Endothelial cell of umbilical vein (primary cell): Measurements from ENCODE around the gene GPHB5. TPM values are rescaled to one million over a fixed set of nuclear protein-coding genes. Genes with fewer than 3 reads are reported as not detected.

Experiments used
- BruUV-seq: library from RNA; stranded (reverse); fragments of 400-500 nt; replicated peaks from 2 replicates; lab custom pipeline; 2021; lab: Mats Ljungman, UMichigan
- CTCF ChIA-PET: fragments of 300-600, 350-600 bp; sonication (Branson Sonifier 250); formaldehyde crosslinking; loops from one replicate; lab custom pipeline; 2021; ENCODE audit warnings: antibody characterized with exemption, inconsistent platforms; lab: Charles Lee
- POLR2A ChIA-PET: fragments of 300-600, 350-600 bp; sonication (Branson Sonifier 250); formaldehyde crosslinking; loops from one replicate; lab custom pipeline; 2021; ENCODE audit warnings: antibody characterized with exemption, inconsistent platforms; lab: Charles Lee
- DNase-seq: peaks from one replicate; pipeline ENCODE4 v3.0.0-alpha.2; 2011; ENCODE audit warnings: low read depth, low spot score
- FAIRE-seq: peaks from 2 replicates; lab custom pipeline; 2011; peaks lifted over from hg19 to GRCh38; lab: Jason Lieb, UNC
- H2AFZ ChIP-seq: 2 replicates; pipeline ENCODE4 v1.6.0; 2012; ENCODE audit warnings: low read depth, low read length, control low read depth, inconsistent platforms
- H3K27ac ChIP-seq: 2 replicates; pipeline ENCODE4 v1.5.1; 2011; ENCODE audit warnings: low read depth, mild to moderate bottlenecking, control low read depth, low read length, moderate library complexity; ENCODE audit not compliant: insufficient read depth
- H3K27me3 ChIP-seq, 2 experiments: 2 replicates each; pipeline versions ENCODE4 v1.6.0 to v1.6.1; 2011; ENCODE audit warnings: low read length in 2 of 2, mixed read lengths in 1 of 2; ENCODE audit not compliant: control insufficient read depth in 2 of 2, insufficient read depth in 2 of 2
- H3K36me3 ChIP-seq, 2 experiments: 2 replicates in 1 of 2; 3 replicates in 1 of 2; pipeline ENCODE4 v1.5.1; 2011; ENCODE audit warnings: low read length in 2 of 2, mild to moderate bottlenecking in 1 of 2, moderate library complexity in 1 of 2; ENCODE audit not compliant: control insufficient read depth in 2 of 2, insufficient read depth in 2 of 2; ENCODE audit errors: extremely low read depth in 1 of 2
- H3K4me1 ChIP-seq: 3 replicates; pipeline ENCODE4 v1.5.1; 2011; ENCODE audit warnings: mild to moderate bottlenecking, low read length; ENCODE audit not compliant: control insufficient read depth, insufficient read depth; ENCODE audit errors: extremely low read depth
- H3K4me2 ChIP-seq: 2 replicates; pipeline ENCODE4 v1.6.1; 2011; ENCODE audit warnings: low read length, control low read depth, mixed read lengths; ENCODE audit not compliant: insufficient read depth
- H3K4me3 ChIP-seq, 3 experiments: fragments of 200-600 bp in 1 of 3; sonication (generic), shearing (Covaris generic) in 1 of 3; replicated peaks in 1 of 3; 2 replicates each; pipeline ENCODE4 v1.5.1; 2011 to 2016; ENCODE audit warnings: control low read depth in 3 of 3, low read length in 3 of 3, mild to moderate bottlenecking in 2 of 3, inconsistent platforms in 1 of 3, low read depth in 1 of 3, moderate library complexity in 1 of 3; ENCODE audit not compliant: insufficient read depth in 1 of 3
- H3K79me2 ChIP-seq: 2 replicates; pipeline ENCODE4 v1.6.0; 2012; ENCODE audit warnings: low read length, inconsistent platforms; ENCODE audit not compliant: control insufficient read depth, insufficient read depth
- H3K9ac ChIP-seq: replicated peaks from 2 replicates; pipeline ENCODE3; 2011; ENCODE audit warnings: low read length, control low read depth; ENCODE audit not compliant: insufficient read depth; ENCODE audit errors: extremely low read depth
- H3K9me1 ChIP-seq: replicated peaks from 3 replicates; pipeline ENCODE4 v1.6.0; 2011; ENCODE audit warnings: mild to moderate bottlenecking, low read length; ENCODE audit not compliant: control insufficient read depth, insufficient read depth; ENCODE audit errors: extremely low read depth
- H3K9me3 ChIP-seq: replicated peaks from 2 replicates; pipeline ENCODE4 v1.5.1; 2012; ENCODE audit warnings: low read length, inconsistent platforms; ENCODE audit not compliant: control insufficient read depth, insufficient read depth
- H4K20me1 ChIP-seq: replicated peaks from 2 replicates; pipeline ENCODE3; 2011; ENCODE audit warnings: mild to moderate bottlenecking, low read length; ENCODE audit not compliant: control insufficient read depth, insufficient read depth; ENCODE audit errors: extremely low read depth
- EZH2 ChIP-seq: IDR thresholded peaks from 2 replicates; pipeline ENCODE4 v1.6.1; 2012; ENCODE audit warnings: borderline replicate concordance, low read depth, mild to moderate bottlenecking, moderate library complexity, low read length, inconsistent platforms; ENCODE audit not compliant: severe bottlenecking
- GATA2 ChIP-seq: IDR thresholded peaks from 2 replicates; pipeline ENCODE4 v1.7.0; 2011; ENCODE audit warnings: low read depth, mild to moderate bottlenecking, moderate library complexity, mixed read lengths, low read length; ENCODE audit not compliant: insufficient read length, insufficient read depth
- JUN ChIP-seq: IDR thresholded peaks from 2 replicates; pipeline ENCODE4 v1.6.1; 2011; ENCODE audit warnings: borderline replicate concordance, low read depth; ENCODE audit not compliant: insufficient read length, insufficient read depth
- MYC ChIP-seq: IDR thresholded peaks from one replicate; pipeline ENCODE4 v1.6.1; 2011; ENCODE audit warnings: mild to moderate bottlenecking, low read depth, low read length
- POLR2A ChIP-seq: IDR thresholded peaks from 2 replicates; pipeline ENCODE4 v1.6.1; 2012; ENCODE audit warnings: low read depth, mild to moderate bottlenecking, control low read depth, low read length
- POLR2AphosphoS5 ChIP-seq: IDR thresholded peaks from 2 replicates; pipeline ENCODE4 v1.6.1; 2012; ENCODE audit warnings: low read depth, mild to moderate bottlenecking, control low read depth, low read length, moderate library complexity; ENCODE audit not compliant: insufficient read depth
- dilution Hi-C: fragments of 300-500 bp; cut with MboI; formaldehyde crosslinking; loops from one replicate; pipeline ENCODE4 v1.15.0; 2019; ENCODE audit warnings: low sequenced_read_pairs; ENCODE audit not compliant: extremely low pct_ligation_motif_present
- intact Hi-C: fragments of 100-400 bp; cut with micrococcal nuclease; formaldehyde crosslinking; loops from one replicate; pipeline ENCODE4 v1.10.0; 2022
- polyA plus RNA-seq, 4 experiments: library from polyadenylated mRNA; depleted of rRNA in 3 of 4; stranded (reverse) in 3 of 4; unstranded in 1 of 4; fragments of >200 nt; gene quantifications; 2 replicates each; pipeline versions ENCODE4 v1.2.1 to v1.2.3, GENCODE V29; 2011 to 2012; ENCODE audit warnings: missing spikeins in 1 of 4
- total RNA-seq: library from RNA; stranded (reverse); gene quantifications from 2 replicates; pipeline ENCODE4 v1.2.3, GENCODE V29; 2021
- TF ChIP-seq, protein P1 (sequence below): IDR thresholded peaks from 2 replicates; pipeline ENCODE4 v1.6.1; 2011; ENCODE audit not compliant: insufficient read depth, insufficient read length
- TF ChIP-seq, protein P2 (sequence below), 2 donors: IDR thresholded peaks; 1 replicate in 1 of 2; 2 replicates in 1 of 2; pipeline ENCODE4 v1.5.1; 2011; ENCODE audit warnings: low read length in 2 of 2, mild to moderate bottlenecking in 2 of 2, moderate library complexity in 2 of 2, control low read depth in 1 of 2, inconsistent platforms in 1 of 2, low read depth in 1 of 2; ENCODE audit not compliant: insufficient read depth in 1 of 2; ENCODE audit errors: extremely low read depth in 1 of 2

GPHB5 gene
- total and polyA plus RNA-seq, 2 donors (not counting 3 experiments of a cell fraction or from before 2014, with no cell fraction given) = not detected

DNA sequence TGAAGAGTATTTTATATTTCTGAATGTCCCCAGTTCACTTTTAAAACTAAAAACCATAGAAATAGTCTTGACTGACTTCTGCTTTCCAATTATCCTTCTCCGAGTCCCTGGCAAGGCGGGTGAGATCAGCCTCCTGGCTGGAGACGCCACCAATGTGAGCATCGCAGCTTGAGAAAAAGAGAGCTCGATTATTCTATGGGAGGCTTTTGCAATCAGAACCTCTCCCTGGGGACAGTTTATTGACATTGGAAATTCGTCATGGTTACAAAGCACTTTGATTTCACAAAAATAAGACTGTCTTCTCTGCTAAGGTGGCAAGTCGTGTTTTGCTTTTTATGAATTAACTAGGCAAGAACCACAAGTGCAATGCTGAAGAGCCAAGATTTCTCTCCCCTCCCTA is 23.6 kb upstream of the GPHB5 start:
- FAIRE-seq (no peak), DNase-seq (no peak)
- no peak overlapping the region for H3K27ac ChIP-seq
- dilution Hi-C loops = no loop called here
- peaks cover 13% of the 10 kb centered on the region for H3K4me1 ChIP-seq
- no peak overlapping the region for H3K9ac ChIP-seq
- no peaks in the 10 kb centered on the region for H4K20me1 ChIP-seq
- TF ChIP-seq MYC (no peak), POLR2A (no peak), POLR2AphosphoS5 (no peak), GATA2 (no peak), EZH2 (no peak), JUN (no peak)
- TF ChIP-seq, protein P1, sequence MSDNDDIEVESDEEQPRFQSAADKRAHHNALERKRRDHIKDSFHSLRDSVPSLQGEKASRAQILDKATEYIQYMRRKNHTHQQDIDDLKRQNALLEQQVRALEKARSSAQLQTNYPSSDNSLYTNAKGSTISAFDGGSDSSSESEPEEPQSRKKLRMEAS = no peak
- TF ChIP-seq, protein P2, sequence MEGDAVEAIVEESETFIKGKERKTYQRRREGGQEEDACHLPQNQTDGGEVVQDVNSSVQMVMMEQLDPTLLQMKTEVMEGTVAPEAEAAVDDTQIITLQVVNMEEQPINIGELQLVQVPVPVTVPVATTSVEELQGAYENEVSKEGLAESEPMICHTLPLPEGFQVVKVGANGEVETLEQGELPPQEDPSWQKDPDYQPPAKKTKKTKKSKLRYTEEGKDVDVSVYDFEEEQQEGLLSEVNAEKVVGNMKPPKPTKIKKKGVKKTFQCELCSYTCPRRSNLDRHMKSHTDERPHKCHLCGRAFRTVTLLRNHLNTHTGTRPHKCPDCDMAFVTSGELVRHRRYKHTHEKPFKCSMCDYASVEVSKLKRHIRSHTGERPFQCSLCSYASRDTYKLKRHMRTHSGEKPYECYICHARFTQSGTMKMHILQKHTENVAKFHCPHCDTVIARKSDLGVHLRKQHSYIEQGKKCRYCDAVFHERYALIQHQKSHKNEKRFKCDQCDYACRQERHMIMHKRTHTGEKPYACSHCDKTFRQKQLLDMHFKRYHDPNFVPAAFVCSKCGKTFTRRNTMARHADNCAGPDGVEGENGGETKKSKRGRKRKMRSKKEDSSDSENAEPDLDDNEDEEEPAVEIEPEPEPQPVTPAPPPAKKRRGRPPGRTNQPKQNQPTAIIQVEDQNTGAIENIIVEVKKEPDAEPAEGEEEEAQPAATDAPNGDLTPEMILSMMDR (IDR thresholded peaks at IDR 0.05; ENCODE audit: extremely low read depth in 1 of 2, insufficient read depth in 1 of 2, low read depth in 1 of 2, low read length in 2 of 2) = no peak
- ChIA-PET CTCF (interaction anchor here (1.1 kb wide), 1 partner anchor 19 kb away, joined by 3 read pairs; no protein-coding TSS in a partner anchor), POLR2A (no interaction called here)
- BruUV-seq = no TSS peak
- H3K4me3 ChIP-seq = no peak overlapping the region
- no peaks in the 10 kb centered on the region for H3K9me1 ChIP-seq
- H3K27me3 ChIP-seq = peaks cover 8 to 14% of the 10 kb centered on the region in 2 experiments
- H2AFZ ChIP-seq = no peak overlapping the region
- no peaks in the 10 kb centered on the region for H3K9me3 ChIP-seq
- H3K4me2 ChIP-seq = no peak overlapping the region
- H3K36me3 ChIP-seq = no peaks in the 10 kb centered on the region
- no peaks in the 10 kb centered on the region for H3K79me2 ChIP-seq
- intact Hi-C loops = no loop called here
